ENCODE results near the gene NCEH1. TPM values are rescaled to one million over a fixed set of nuclear protein-coding genes. Genes with fewer than 3 reads are reported as not detected.
"Not testable (repeated sequence)": the region's sequence is repeated elsewhere in the genome, so short reads cannot be mapped to it uniquely, and the experiment has no call there.

The NCEH1 gene
- total RNA-seq, 1 donor from 2014 or later: 22.4 TPM

DNA sequence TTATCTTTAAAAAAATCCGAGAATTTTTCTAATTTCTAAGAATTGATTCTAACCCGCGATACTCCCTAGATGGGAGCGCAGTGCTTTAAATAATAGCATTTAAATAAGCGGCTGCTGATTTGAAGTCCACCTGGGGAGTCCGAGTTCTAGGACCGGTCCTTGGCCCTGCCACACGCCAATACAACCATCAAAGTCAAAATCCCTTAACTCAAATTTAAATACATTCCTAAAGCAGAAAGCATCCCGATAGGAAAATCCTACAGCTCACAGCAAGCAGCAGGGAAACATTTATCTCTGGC is 39.2 kb upstream of the NCEH1 start:
- H3K36me3 ChIP-seq (ENCODE audit: control insufficient read depth, insufficient read depth, low read length): no peaks in the 10 kb centered on the region
- no peaks in the 10 kb centered on the region for H3K27me3 ChIP-seq (ENCODE audit: control insufficient read depth, insufficient read depth, low read length)
- H3K4me3 ChIP-seq (ENCODE audit: low read depth, low read length): peak overlapping the region; percentile 41
- TF ChIP-seq, protein P1, sequence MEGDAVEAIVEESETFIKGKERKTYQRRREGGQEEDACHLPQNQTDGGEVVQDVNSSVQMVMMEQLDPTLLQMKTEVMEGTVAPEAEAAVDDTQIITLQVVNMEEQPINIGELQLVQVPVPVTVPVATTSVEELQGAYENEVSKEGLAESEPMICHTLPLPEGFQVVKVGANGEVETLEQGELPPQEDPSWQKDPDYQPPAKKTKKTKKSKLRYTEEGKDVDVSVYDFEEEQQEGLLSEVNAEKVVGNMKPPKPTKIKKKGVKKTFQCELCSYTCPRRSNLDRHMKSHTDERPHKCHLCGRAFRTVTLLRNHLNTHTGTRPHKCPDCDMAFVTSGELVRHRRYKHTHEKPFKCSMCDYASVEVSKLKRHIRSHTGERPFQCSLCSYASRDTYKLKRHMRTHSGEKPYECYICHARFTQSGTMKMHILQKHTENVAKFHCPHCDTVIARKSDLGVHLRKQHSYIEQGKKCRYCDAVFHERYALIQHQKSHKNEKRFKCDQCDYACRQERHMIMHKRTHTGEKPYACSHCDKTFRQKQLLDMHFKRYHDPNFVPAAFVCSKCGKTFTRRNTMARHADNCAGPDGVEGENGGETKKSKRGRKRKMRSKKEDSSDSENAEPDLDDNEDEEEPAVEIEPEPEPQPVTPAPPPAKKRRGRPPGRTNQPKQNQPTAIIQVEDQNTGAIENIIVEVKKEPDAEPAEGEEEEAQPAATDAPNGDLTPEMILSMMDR (IDR thresholded peaks at IDR 0.05; ENCODE audit: insufficient read depth, low read length, poor library complexity, severe bottlenecking): no peak
- DNase-seq (ENCODE audit: low read depth): no peak

DNA sequence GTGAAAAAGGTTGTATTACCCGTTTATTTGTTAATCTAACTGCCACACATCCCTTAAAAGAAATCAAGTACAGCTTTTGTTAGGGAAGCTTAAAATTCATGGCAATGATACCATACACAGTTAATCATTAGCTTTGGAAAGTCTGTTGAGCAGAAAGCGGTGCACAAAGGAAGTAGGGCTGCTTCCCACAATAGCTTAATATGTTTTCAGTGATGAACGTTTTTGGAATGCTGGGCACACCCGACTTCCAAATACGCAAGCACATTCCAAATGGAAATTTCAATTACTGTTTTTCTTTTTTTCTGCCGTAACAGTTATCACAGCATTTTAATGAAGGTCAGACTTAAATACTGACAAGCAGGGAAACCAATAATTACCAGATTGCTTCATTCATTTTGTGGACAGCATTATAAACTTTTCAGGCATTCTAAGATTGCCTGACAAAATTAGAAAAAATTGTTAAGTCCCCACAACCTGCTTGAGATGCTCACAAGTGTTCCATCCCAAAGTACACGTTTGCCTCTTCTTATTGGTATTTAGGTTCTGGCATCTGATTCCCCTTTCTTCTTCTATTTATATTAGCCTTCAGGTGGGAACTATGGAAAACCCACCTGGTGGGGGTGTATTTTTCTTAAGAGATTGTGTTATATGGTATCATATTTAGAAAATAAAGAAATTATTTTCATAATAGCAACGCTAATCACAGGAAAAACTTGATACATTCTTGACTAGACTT is 38.5 kb upstream of the NCEH1 start:
- TF ChIP-seq, protein P1 (IDR thresholded peaks at IDR 0.05; ENCODE audit: insufficient read depth, low read length, poor library complexity, severe bottlenecking): no peak
- Histone ChIP-seq H3K36me3 (ENCODE audit: control insufficient read depth, insufficient read depth, low read length) (no peaks in the 10 kb centered on the region), H3K4me3 (ENCODE audit: low read depth, low read length) (peak overlapping the region; percentile 10), H3K27me3 (ENCODE audit: control insufficient read depth, insufficient read depth, low read length) (no peaks in the 10 kb centered on the region)
- peak; percentile 99 for DNase-seq (ENCODE audit: low read depth)

DNA sequence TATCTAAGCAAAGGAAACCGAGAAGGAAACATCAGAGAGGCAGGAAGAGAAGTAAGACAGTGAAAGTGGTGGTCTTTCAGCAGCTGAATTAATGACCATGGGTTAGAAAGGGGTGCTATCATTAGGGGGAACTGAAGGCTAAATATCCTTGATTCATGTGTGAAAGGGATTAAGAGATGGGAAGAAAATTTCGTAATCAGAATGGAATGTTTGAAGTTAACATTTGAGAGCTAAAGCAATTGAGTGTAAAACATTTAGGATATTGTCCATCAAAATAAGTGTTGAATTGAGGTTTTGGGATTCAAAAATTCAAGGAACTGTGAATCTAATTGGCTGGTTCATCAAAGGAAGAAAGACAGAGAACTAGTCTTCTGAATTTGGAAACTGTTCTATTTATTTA is 35.6 kb upstream of the NCEH1 start:
- DNase-seq (ENCODE audit: low read depth): no peak
- TF ChIP-seq, protein P1 (IDR thresholded peaks at IDR 0.05; ENCODE audit: insufficient read depth, low read length, poor library complexity, severe bottlenecking): no peak
- Histone ChIP-seq H3K4me3 (ENCODE audit: low read depth, low read length) (no peak overlapping the region), H3K36me3 (ENCODE audit: control insufficient read depth, insufficient read depth, low read length) (no peaks in the 10 kb centered on the region), H3K27me3 (ENCODE audit: control insufficient read depth, insufficient read depth, low read length) (no peaks in the 10 kb centered on the region)

DNA sequence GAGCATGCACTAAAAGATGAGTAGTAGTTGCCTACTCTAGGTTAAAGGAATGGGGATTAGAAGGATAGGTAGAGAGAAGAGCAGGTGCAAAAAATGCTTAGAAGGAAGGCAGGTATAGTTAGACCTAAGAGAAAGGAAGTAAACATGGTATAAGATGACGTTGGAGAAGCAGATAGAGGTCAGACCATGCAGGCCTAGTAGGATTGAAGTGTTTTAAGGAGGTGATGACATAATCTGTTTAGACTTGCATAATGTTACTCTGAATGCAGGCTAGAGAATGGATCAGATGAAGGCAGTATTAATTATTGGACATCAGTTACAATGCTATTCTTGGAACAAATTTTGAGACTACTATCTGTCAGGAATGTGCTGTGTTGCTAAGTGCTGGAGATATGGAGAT is 28.6 kb upstream of the NCEH1 start:
- Histone ChIP-seq H3K4me3 (ENCODE audit: low read depth, low read length) (no peak overlapping the region), H3K36me3 (ENCODE audit: control insufficient read depth, insufficient read depth, low read length) (no peaks in the 10 kb centered on the region), H3K27me3 (ENCODE audit: control insufficient read depth, insufficient read depth, low read length) (no peaks in the 10 kb centered on the region)
- DNase-seq (ENCODE audit: low read depth): no peak
- TF ChIP-seq, protein P1 (IDR thresholded peaks at IDR 0.05; ENCODE audit: insufficient read depth, low read length, poor library complexity, severe bottlenecking): no peak

DNA sequence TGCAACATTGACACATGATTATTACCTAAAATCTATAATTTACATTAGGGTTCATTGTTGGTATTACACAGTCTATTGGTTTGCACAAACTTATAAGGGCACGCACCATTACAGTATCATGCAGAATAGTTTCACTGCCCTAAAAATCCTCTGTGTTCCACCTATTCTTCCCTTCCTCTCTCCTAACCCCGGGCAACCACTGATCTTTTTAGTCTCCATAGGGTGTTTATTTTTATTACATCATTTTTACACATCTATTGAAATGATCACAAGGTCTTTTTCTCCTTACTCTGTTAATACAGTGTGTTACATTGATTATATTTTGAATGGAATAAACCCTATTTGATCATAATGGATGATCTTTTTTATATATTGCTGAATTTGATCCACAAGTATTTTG is 24.1 kb upstream of the NCEH1 start:
- H3K36me3 ChIP-seq (ENCODE audit: control insufficient read depth, insufficient read depth, low read length): no peaks in the 10 kb centered on the region
- TF ChIP-seq, protein P1 (IDR thresholded peaks at IDR 0.05; ENCODE audit: insufficient read depth, low read length, poor library complexity, severe bottlenecking): no peak
- DNase-seq (ENCODE audit: low read depth): no peak
- no peaks in the 10 kb centered on the region for H3K27me3 ChIP-seq (ENCODE audit: control insufficient read depth, insufficient read depth, low read length)
- no peak overlapping the region for H3K4me3 ChIP-seq (ENCODE audit: low read depth, low read length)

DNA sequence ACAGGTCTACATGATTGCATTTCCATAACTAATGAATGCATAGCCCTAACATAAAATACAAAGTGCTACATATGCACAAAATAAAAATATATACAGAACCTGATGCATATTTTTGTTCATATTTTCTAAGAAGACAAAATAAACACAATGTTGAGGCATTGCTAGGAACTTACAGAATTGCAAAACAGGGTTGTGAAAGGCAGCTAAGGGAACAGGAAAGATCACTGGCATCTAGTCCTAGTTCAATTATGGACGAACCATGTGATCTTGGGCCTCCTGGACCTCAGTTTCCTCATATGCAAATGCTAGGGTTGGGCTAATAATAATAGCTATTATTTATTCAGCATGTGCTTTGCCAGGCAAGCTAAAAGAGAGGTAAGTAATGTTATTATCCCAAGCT is 15.5 kb upstream of the NCEH1 start:
- TF ChIP-seq, protein P1 (IDR thresholded peaks at IDR 0.05; ENCODE audit: insufficient read depth, low read length, poor library complexity, severe bottlenecking): no peak
- no peak overlapping the region for H3K4me3 ChIP-seq (ENCODE audit: low read depth, low read length)
- no peak for DNase-seq (ENCODE audit: low read depth)
- no peaks in the 10 kb centered on the region for H3K36me3 ChIP-seq (ENCODE audit: control insufficient read depth, insufficient read depth, low read length)
- H3K27me3 ChIP-seq (ENCODE audit: control insufficient read depth, insufficient read depth, low read length): no peaks in the 10 kb centered on the region

DNA sequence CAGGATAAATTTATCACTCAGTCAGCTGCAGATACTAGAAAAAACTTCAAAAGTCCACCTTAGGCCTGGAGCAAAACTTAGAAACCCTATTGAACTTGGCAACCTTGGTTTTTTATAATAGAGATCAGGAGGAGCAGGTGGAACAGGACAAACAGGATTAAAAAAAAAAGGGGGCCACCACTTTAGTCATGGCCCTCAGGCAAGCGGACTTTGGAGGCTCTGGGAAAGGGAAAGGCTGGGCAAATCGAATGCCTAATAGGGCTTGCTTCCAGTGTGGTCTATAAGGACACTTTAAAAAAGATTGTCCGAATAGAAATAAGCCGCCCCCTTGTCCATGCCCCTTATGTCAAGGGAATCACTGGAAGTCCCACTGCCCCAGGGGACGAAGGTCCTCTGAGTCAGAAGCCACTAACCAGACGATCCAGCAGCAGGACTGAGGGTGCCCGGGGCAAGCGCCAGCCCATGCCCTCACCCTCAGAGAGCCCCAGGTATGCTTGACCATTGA is 11.7 kb upstream of the NCEH1 start:
- H3K36me3 ChIP-seq (ENCODE audit: control insufficient read depth, insufficient read depth, low read length); H3K4me3 ChIP-seq (ENCODE audit: low read depth, low read length); DNase-seq (ENCODE audit: low read depth); H3K27me3 ChIP-seq (ENCODE audit: control insufficient read depth, insufficient read depth, low read length): not testable (repeated sequence)

Measured in kidney epithelial cell (primary cell).